ENCODE data around the gene DVL2.
A peak's percentile ranks its signal among the peaks of the same experiment; 100 is the strongest.

GRCh38 chr17:7177191-7177953 is 56.9 kb downstream of the DVL2 start:
- peak; percentile 85 for TF ChIP-seq CTCF (IDR thresholded peaks at IDR 0.05; ENCODE audit: low read length)
- no peak for TF ChIP-seq EZH2 (IDR thresholded peaks at IDR 0.05; ENCODE audit: borderline replicate concordance, low read length)

All from OCI-LY1 (cell line).